Upper lobe of left lung (tissue), 6 donors: ENCODE results near the gene OR11L1. TPM values are rescaled to one million over a fixed set of nuclear protein-coding genes. Genes with fewer than 3 reads are reported as not detected.

ENCODE experiments used
- ATAC-seq, 2 donors: fragments of 200-7000 bp; cut with Tn5 transposase; one replicate each; pipeline ENCODE4 v1.9.1; 2022; ENCODE audit warnings: mild to moderate bottlenecking in 2 of 2, moderate library complexity in 2 of 2; ENCODE audit not compliant: low FRiP score in 2 of 2
- DNase-seq, 2 donors: peaks; one replicate each; pipeline ENCODE4 v3.0.0-alpha.2; 2019 to 2020
- H3K27ac ChIP-seq, 4 donors: fragments of 200-600 bp; sonication (generic); one replicate each; pipeline ENCODE4 v1.5.1; 2016 to 2019
- H3K27me3 ChIP-seq, 4 donors: fragments of 200-600 bp; sonication (generic); one replicate each; pipeline ENCODE4 v1.5.1; 2017 to 2019
- H3K36me3 ChIP-seq, 4 donors: fragments of 200-600 bp; sonication (generic); one replicate each; pipeline ENCODE4 v1.5.1; 2016 to 2019
- H3K4me1 ChIP-seq, 4 donors: fragments of 200-600 bp; sonication (generic); one replicate each; pipeline ENCODE4 v1.5.1; 2018 to 2019
- H3K4me3 ChIP-seq, 4 donors: fragments of 200-600 bp; sonication (generic); one replicate each; pipeline ENCODE4 v1.5.1; 2017 to 2019; ENCODE audit warnings: mild to moderate bottlenecking in 2 of 4, moderate library complexity in 1 of 4
- H3K9me3 ChIP-seq, 4 donors: fragments of 200-600 bp; sonication (generic); one replicate each; pipeline ENCODE4 v1.5.1; 2018 to 2019
- EP300 ChIP-seq, 4 donors: sonication (generic); formaldehyde crosslinking; IDR thresholded peaks; one replicate each; pipeline ENCODE4 v1.5.1; 2017; ENCODE audit warnings: antibody characterized with exemption in 4 of 4, control low read depth in 2 of 4
- POLR2A ChIP-seq, 4 donors: fragments of 450-650 bp; IDR thresholded peaks; one replicate each; pipeline ENCODE4 v1.5.1; 2016 to 2017; ENCODE audit warnings: antibody characterized with exemption in 4 of 4, mild to moderate bottlenecking in 2 of 4
- POLR2AphosphoS5 ChIP-seq, 2 donors: sonication (generic); formaldehyde crosslinking; IDR thresholded peaks; one replicate each; pipeline ENCODE4 v1.5.1; 2017; ENCODE audit warnings: antibody characterized with exemption in 2 of 2
- WGBS, 2 donors: methylation state at CpG; one replicate each; pipeline ENCODE4 v1.1.5; 2017 to 2018; 5-methylcytosine and 5-hydroxymethylcytosine counted together
- total RNA-seq, 6 donors: library from RNA; depleted of rRNA in 4 of 6; stranded (reverse); fragments of >200 nt in 4 of 6; gene quantifications; one replicate each; pipeline versions ENCODE4 v1.1.0 to v1.2.1, GENCODE V29; 2016 to 2021
- TF ChIP-seq, protein P1 (sequence below), 6 experiments: fragments of 450-650 bp in 4 of 6; fragments of 200-600 bp in 2 of 6; sonication (generic) in 2 of 6; IDR thresholded peaks; one replicate each; pipeline ENCODE4 v1.5.1; 2016 to 2019; ENCODE audit warnings: antibody characterized with exemption in 6 of 6
- donor health status: DM: no; HTN: no; CAD: no; lungs with moderate emphysema.
- donor health status: DM: no; HTN: yes; CAD: no; lungs with severe emphysema.

The OR11L1 gene
- total RNA-seq, 6 donors from 2014 or later = not detected

DNA sequence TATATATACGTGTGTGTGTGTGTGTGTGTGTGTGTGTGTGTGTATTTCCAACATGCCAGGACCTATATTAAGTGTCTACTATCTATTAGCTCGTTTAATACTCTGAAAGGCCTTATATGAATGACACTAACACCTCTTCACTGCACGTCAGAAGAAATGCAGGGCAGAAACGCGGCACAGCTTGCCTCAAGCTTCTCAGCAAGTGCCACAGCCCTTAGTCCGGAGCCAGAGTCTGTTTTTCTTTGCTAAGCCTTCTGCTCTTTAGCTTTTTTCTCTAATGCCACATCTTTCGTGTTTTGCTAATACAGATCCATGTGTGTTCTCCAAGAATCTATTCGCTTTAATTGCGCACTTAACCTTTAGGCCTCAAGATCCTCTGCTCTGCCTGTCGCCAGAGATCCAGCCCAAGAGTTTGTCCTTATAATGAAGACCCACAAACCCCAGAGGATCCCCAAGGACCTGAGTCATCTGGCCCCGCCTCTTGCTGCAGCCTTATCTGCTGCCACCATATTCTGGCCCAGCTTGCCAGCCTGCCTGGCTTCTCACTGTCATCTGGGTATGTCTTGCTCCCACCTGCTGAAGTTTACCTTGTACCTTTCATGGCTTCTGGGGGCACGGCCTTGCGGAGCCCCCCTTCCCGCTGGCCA, 13.3 kb upstream of the OR11L1 start:
- TF ChIP-seq POLR2A (IDR thresholded peaks at IDR 0.05) (no peak), EP300 (IDR thresholded peaks at IDR 0.05) (no peak), POLR2AphosphoS5 (IDR thresholded peaks at IDR 0.05) (no peak)
- TF ChIP-seq, protein P1, sequence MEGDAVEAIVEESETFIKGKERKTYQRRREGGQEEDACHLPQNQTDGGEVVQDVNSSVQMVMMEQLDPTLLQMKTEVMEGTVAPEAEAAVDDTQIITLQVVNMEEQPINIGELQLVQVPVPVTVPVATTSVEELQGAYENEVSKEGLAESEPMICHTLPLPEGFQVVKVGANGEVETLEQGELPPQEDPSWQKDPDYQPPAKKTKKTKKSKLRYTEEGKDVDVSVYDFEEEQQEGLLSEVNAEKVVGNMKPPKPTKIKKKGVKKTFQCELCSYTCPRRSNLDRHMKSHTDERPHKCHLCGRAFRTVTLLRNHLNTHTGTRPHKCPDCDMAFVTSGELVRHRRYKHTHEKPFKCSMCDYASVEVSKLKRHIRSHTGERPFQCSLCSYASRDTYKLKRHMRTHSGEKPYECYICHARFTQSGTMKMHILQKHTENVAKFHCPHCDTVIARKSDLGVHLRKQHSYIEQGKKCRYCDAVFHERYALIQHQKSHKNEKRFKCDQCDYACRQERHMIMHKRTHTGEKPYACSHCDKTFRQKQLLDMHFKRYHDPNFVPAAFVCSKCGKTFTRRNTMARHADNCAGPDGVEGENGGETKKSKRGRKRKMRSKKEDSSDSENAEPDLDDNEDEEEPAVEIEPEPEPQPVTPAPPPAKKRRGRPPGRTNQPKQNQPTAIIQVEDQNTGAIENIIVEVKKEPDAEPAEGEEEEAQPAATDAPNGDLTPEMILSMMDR (IDR thresholded peaks at IDR 0.05) = no peak
- ATAC-seq (no peak), DNase-seq (peak in 1 of 2 donors; percentile 26)
- H3K4me3 ChIP-seq = no peak overlapping the region
- H3K36me3 ChIP-seq = no peaks in the 10 kb centered on the region
- peaks cover 0 to 16% (median 5%) of the 10 kb centered on the region in 4 donors for H3K4me1 ChIP-seq
- 80 to 86% methylated on average over 14 of the region's 14 CpGs for WGBS, 2 donors
- no peaks in the 10 kb centered on the region for H3K9me3 ChIP-seq
- H3K27me3 ChIP-seq = peaks cover 0 to 15% (median 5%) of the 10 kb centered on the region in 4 donors
- H3K27ac ChIP-seq = no peak overlapping the region

GRCh38 chr1:247849616-247850015, 7.9 kb upstream of the OR11L1 start:
- TF ChIP-seq POLR2A (IDR thresholded peaks at IDR 0.05) (no peak), POLR2AphosphoS5 (IDR thresholded peaks at IDR 0.05) (no peak), EP300 (IDR thresholded peaks at IDR 0.05) (no peak)
- TF ChIP-seq, protein P1 (IDR thresholded peaks at IDR 0.05) = no peak
- no peaks in the 10 kb centered on the region for H3K9me3 ChIP-seq
- no peaks in the 10 kb centered on the region for H3K27me3 ChIP-seq
- no peaks in the 10 kb centered on the region for H3K4me1 ChIP-seq
- no peak overlapping the region for H3K4me3 ChIP-seq
- DNase-seq (no peak), ATAC-seq (no peak)
- 82 to 89% methylated on average over 1 of the region's 1 CpG for WGBS, 2 donors
- no peaks in the 10 kb centered on the region for H3K36me3 ChIP-seq
- no peak overlapping the region for H3K27ac ChIP-seq

DNA sequence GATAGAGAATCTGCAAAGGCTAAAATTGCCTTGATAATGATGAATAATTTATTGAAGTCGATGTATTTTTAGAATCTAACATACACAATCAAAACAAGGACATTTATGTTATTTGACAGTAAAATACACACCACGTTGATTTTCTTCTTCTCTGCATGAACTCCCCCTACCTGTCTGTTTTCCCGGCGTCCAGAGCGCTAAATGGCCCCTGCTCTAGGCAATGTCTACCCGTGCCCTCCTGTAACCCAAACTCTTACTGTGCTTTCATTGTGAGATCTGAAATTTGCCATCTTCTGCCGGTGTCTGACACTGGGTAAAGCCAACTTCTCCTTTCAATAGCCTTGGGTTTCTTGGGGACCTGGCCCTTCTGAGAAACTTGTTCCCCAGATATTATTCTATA, 6.7 kb upstream of the OR11L1 start:
- DNase-seq = no peak
- WGBS, 2 donors = 88 to 90% methylated on average over 7 of the region's 7 CpGs

GRCh38 chr1:247845693-247846017, 4.0 kb upstream of the OR11L1 start:
- H3K27me3 ChIP-seq = no peaks in the 10 kb centered on the region
- no peak for ATAC-seq
- no peaks in the 10 kb centered on the region for H3K9me3 ChIP-seq
- H3K4me1 ChIP-seq = no peaks in the 10 kb centered on the region
- H3K4me3 ChIP-seq = no peak overlapping the region
- H3K36me3 ChIP-seq = no peaks in the 10 kb centered on the region
- no peak for DNase-seq
- no peak overlapping the region for H3K27ac ChIP-seq
- TF ChIP-seq POLR2A (IDR thresholded peaks at IDR 0.05) = no peak
- WGBS, 2 donors = 67 to 72% methylated on average over 5 of the region's 5 CpGs

More for the DNA sequence above, 6.7 kb upstream of the OR11L1 start:
- H3K27me3 ChIP-seq = no peaks in the 10 kb centered on the region
- H3K4me3 ChIP-seq = no peak overlapping the region
- no peaks in the 10 kb centered on the region for H3K4me1 ChIP-seq
- TF ChIP-seq POLR2A (IDR thresholded peaks at IDR 0.05) (no peak), EP300 (IDR thresholded peaks at IDR 0.05) (no peak), POLR2AphosphoS5 (IDR thresholded peaks at IDR 0.05) (no peak)
- TF ChIP-seq, protein P1 (IDR thresholded peaks at IDR 0.05) = no peak
- no peaks in the 10 kb centered on the region for H3K36me3 ChIP-seq
- no peak overlapping the region for H3K27ac ChIP-seq
- no peaks in the 10 kb centered on the region for H3K9me3 ChIP-seq
- no peak for ATAC-seq

DNA sequence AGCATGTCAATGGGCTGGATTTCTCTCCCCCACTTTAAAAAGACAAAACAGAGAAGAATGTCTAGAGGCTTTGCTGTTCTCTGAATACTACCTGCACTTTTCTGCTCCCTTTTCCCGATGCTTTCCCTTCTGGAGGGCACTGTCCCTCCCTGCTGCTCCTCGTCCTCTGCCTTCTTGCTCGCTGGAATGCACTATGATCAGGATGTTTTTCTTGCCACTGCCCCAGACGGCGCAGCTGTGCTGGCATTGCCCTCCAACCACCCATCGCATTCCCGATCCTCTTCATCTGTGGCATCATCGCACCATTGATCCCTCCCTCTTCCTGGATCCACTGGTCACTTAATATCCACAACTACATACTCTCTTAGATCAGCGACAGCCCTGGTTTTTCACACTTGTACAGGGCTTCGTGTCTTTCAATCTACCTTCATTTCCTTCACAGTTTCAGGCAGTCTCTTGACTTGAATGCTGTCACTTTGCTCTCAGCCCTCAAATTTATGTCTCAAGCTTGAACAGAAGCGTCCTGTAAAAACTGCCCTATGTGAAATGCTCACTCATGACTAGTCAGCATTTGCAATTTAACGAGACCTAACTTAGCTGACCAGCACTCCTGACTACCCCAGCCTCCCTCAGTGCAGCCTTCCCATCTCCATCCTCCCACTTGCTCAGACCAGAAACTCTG, 3.5 kb upstream of the OR11L1 start:
- Histone ChIP-seq H3K36me3 (no peaks in the 10 kb centered on the region), H3K27me3 (no peaks in the 10 kb centered on the region), H3K4me1 (no peaks in the 10 kb centered on the region), H3K9me3 (no peaks in the 10 kb centered on the region), H3K4me3 (no peak overlapping the region), H3K27ac (no peak overlapping the region)
- 75% methylated on average over 12 of the region's 12 CpGs for WGBS, 2 donors
- DNase-seq = no peak
- no peak for ATAC-seq
- TF ChIP-seq POLR2A (IDR thresholded peaks at IDR 0.05) = no peak
- TF ChIP-seq, protein P1 (IDR thresholded peaks at IDR 0.05) = no peak
- TF ChIP-seq POLR2AphosphoS5 (IDR thresholded peaks at IDR 0.05) = no peak
- TF ChIP-seq EP300 (IDR thresholded peaks at IDR 0.05) = no peak
